LNCAP (cell line): ENCODE data around the gene TMEM128.

Source experiments
- TF ChIP-seq, protein P1 (sequence below): fragments of 450-650 bp; IDR thresholded peaks from 2 replicates; pipeline ENCODE4 v1.5.1; 2017; ENCODE audit warnings: mild to moderate bottlenecking

TMEM128 gene

DNA sequence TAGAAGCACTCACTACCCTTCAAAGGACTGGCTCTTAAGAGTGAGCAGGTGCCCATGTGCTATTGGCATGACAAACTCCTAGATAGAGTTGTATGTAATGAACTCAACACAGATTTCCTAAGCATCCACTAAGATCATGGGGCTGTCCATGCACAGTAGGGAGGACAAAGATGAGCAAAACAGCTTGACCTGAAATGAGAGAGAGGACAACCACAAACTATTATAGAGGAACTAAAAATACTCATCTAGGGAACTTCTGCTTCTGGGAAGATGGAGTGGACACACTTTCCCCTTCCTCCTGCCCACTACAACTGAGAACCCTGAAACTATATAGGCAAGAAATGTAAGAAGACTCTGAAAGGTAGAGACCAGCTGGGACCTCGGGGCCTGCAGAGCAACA, 20.8 kb upstream of the TMEM128 start:
- TF ChIP-seq, protein P1, sequence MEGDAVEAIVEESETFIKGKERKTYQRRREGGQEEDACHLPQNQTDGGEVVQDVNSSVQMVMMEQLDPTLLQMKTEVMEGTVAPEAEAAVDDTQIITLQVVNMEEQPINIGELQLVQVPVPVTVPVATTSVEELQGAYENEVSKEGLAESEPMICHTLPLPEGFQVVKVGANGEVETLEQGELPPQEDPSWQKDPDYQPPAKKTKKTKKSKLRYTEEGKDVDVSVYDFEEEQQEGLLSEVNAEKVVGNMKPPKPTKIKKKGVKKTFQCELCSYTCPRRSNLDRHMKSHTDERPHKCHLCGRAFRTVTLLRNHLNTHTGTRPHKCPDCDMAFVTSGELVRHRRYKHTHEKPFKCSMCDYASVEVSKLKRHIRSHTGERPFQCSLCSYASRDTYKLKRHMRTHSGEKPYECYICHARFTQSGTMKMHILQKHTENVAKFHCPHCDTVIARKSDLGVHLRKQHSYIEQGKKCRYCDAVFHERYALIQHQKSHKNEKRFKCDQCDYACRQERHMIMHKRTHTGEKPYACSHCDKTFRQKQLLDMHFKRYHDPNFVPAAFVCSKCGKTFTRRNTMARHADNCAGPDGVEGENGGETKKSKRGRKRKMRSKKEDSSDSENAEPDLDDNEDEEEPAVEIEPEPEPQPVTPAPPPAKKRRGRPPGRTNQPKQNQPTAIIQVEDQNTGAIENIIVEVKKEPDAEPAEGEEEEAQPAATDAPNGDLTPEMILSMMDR = no peak

- TF ChIP-seq, protein P1 = no peak
Observed at GRCh38 chr4:4267981-4268380, 20.0 kb upstream of the TMEM128 start.

DNA sequence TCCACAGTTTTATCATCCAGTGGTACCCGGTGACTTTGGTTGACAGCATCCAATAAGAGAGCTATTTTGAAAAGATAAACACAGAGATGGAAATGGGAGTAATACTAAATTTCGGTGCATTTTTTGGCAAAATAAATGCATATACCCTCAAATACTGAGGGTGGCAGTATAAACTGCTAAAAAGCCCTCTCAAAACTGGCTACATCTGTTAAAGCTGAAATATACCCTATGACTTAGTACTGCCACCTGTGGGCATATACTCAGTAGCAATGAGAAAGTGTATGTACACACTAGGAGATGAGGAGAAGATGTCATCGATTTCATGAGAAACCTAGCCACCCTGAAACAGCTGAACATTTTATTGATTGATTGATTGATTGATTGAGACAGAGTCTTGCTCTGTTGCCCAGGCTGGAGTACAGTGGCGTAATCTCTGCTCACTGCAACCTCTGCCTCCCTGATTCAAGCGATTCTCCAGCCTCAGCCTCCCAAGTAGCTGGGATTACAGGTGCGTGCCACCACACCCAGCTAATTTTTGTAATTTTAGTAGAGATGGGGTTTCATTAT, 12.2 kb upstream of the TMEM128 start:
- TF ChIP-seq, protein P1 = peak; percentile 39

- TF ChIP-seq, protein P1 = no peak
Observed at GRCh38 chr4:4259484-4260100, 11.6 kb upstream of the TMEM128 start.

DNA sequence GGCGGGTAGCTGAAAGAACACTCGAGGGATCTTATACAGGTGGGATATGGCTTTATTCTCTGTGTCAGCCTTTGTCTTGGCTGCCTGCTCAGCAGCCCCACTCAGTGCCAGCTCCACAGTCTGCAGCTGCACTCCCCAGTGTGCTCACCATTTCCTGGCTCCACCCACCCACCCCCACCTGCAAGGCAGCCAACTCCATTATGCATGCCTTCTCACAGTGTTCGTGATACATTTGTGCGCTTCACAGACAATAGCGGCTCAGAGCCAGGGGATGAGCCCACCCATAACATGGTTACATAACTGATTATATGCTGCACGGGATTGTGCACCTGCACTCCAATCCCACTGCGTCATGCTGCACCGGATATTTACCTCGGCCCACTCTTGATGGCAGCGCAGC, 8.8 kb upstream of the TMEM128 start:
- TF ChIP-seq, protein P1 = no peak

- TF ChIP-seq, protein P1 = no peak
Observed at GRCh38 chr4:4254666-4255065, 6.6 kb upstream of the TMEM128 start.

DNA sequence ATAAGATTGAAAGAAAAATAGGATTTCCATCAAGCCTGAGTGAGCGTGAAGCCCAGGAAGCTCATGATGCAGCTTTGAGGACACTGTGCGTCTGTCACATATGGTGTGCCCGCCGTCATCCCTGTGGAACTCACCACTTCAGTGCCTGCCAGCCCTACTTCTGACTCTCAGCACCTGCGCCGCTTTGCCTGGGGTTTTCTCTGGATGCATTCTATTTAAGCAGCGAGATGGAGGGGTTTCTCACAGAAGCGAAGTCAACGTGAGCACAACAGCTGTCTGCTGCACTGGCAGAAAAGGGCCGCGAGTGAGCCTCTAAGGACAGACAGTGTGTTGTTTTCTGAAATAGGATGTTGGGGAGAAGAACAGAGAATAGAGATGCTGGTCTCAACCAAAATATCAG, 6.2 kb upstream of the TMEM128 start:
- TF ChIP-seq, protein P1 = no peak

GRCh38 chr4:4249866-4250265, 1.8 kb upstream of the TMEM128 start:
- TF ChIP-seq, protein P1 = no peak
